ENCODE measurements around the gene ATG2B.

DNA sequence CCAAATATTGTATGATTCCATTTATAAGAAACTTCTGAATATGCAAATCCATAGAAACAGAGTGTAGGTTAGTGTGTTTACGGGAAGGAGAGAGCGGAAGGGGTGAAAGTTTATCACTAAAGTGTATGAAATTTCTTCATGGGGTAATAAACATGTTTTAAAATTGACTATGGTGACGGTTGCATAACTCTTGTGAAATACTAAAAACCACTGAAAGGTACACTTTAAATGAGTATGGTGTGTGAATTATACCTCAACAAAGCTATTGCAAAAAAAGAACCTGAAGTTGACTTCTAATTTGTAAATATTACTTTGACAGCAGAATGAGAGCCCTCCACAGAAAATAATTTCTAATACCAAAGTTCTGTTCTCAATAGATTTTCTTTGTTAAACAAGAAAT is 47.1 kb downstream of the ATG2B start:
- TF ChIP-seq, protein P1, sequence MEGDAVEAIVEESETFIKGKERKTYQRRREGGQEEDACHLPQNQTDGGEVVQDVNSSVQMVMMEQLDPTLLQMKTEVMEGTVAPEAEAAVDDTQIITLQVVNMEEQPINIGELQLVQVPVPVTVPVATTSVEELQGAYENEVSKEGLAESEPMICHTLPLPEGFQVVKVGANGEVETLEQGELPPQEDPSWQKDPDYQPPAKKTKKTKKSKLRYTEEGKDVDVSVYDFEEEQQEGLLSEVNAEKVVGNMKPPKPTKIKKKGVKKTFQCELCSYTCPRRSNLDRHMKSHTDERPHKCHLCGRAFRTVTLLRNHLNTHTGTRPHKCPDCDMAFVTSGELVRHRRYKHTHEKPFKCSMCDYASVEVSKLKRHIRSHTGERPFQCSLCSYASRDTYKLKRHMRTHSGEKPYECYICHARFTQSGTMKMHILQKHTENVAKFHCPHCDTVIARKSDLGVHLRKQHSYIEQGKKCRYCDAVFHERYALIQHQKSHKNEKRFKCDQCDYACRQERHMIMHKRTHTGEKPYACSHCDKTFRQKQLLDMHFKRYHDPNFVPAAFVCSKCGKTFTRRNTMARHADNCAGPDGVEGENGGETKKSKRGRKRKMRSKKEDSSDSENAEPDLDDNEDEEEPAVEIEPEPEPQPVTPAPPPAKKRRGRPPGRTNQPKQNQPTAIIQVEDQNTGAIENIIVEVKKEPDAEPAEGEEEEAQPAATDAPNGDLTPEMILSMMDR (conservative IDR thresholded peaks at IDR 0.05; ENCODE audit: low read depth, low read length), result no peak
- TF ChIP-seq EZH2 (IDR thresholded peaks at IDR 0.05; ENCODE audit: low read length, unreplicated experiment), result no peak
